ENCODE results near the gene CD80. TPM values are rescaled to one million over a fixed set of nuclear protein-coding genes. Genes with fewer than 3 reads are reported as not detected.

The CD80 gene
- total RNA-seq, 1 donor from 2014 or later: not detected

DNA sequence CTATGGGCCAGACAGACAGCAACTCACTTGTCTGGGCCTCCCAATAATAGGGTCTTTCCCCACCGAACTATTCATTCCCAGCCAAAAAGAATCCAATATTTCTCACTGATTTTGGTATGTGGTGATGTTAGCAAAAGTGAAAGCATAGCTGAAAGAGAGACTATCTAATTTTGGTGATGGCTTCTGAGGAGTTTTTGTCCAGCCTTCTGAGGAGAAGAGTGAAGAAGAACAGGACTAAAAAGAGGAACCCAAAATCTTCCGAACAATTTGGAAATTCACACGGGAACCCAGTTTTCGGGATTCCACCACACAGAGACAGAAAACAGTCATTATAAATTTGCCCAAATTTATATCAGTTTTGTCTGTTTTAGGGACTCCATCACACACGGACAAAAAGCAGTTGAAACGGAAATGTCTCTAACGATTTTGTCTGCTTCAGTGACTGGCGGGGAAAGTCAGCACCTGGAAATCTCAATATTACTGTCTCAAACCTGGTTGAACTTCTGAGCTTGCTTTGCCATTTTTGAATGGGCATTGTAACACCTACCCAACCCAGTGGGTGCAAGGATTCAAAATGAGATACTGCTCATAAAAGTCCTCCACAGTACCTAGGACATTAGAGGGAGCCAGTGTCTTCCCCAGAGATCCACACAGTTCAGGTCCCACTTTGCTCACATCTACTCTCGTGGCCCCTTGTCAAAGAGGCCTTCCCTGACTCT lies 9.1 kb downstream of the CD80 start:
- Mint-ChIP-seq H3K4me3 (ENCODE audit: unreplicated experiment) (no peak overlapping the region), H3K4me1 (ENCODE audit: low read depth, unreplicated experiment) (no peaks in the 10 kb centered on the region), H3K9me3 (ENCODE audit: unreplicated experiment) (peaks cover 3% of the 10 kb centered on the region), H3K27ac (ENCODE audit: unreplicated experiment) (no peak overlapping the region), H3K27me3 (ENCODE audit: unreplicated experiment) (no peaks in the 10 kb centered on the region), H3K36me3 (ENCODE audit: unreplicated experiment) (peaks cover 4% of the 10 kb centered on the region)
- no peak for DNase-seq
- TF ChIP-seq, protein P1, sequence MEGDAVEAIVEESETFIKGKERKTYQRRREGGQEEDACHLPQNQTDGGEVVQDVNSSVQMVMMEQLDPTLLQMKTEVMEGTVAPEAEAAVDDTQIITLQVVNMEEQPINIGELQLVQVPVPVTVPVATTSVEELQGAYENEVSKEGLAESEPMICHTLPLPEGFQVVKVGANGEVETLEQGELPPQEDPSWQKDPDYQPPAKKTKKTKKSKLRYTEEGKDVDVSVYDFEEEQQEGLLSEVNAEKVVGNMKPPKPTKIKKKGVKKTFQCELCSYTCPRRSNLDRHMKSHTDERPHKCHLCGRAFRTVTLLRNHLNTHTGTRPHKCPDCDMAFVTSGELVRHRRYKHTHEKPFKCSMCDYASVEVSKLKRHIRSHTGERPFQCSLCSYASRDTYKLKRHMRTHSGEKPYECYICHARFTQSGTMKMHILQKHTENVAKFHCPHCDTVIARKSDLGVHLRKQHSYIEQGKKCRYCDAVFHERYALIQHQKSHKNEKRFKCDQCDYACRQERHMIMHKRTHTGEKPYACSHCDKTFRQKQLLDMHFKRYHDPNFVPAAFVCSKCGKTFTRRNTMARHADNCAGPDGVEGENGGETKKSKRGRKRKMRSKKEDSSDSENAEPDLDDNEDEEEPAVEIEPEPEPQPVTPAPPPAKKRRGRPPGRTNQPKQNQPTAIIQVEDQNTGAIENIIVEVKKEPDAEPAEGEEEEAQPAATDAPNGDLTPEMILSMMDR (IDR thresholded peaks at IDR 0.05; ENCODE audit: partially characterized antibody, unreplicated experiment): no peak

GRCh38 chr3:119548341-119548740 lies 11.1 kb downstream of the CD80 start:
- DNase-seq: no peak
- no peaks in the 10 kb centered on the region for H3K4me1 Mint-ChIP-seq (ENCODE audit: low read depth, unreplicated experiment)
- H3K4me3 Mint-ChIP-seq (ENCODE audit: unreplicated experiment): no peak overlapping the region
- no peaks in the 10 kb centered on the region for H3K9me3 Mint-ChIP-seq (ENCODE audit: unreplicated experiment)
- no peaks in the 10 kb centered on the region for H3K27me3 Mint-ChIP-seq (ENCODE audit: unreplicated experiment)
- H3K36me3 Mint-ChIP-seq (ENCODE audit: unreplicated experiment): peaks cover 4% of the 10 kb centered on the region
- H3K27ac Mint-ChIP-seq (ENCODE audit: unreplicated experiment): no peak overlapping the region
- TF ChIP-seq, protein P1 (IDR thresholded peaks at IDR 0.05; ENCODE audit: partially characterized antibody, unreplicated experiment): no peak

- DNase-seq: no peak
- Mint-ChIP-seq H3K36me3 (ENCODE audit: unreplicated experiment) (peaks cover 4% of the 10 kb centered on the region), H3K9me3 (ENCODE audit: unreplicated experiment) (no peaks in the 10 kb centered on the region), H3K4me3 (ENCODE audit: unreplicated experiment) (no peak overlapping the region), H3K4me1 (ENCODE audit: low read depth, unreplicated experiment) (no peaks in the 10 kb centered on the region), H3K27ac (ENCODE audit: unreplicated experiment) (no peak overlapping the region), H3K27me3 (ENCODE audit: unreplicated experiment) (no peaks in the 10 kb centered on the region)
- TF ChIP-seq, protein P1 (IDR thresholded peaks at IDR 0.05; ENCODE audit: partially characterized antibody, unreplicated experiment): no peak
Observed at GRCh38 chr3:119547227-119547626, 12.2 kb downstream of the CD80 start.

DNA sequence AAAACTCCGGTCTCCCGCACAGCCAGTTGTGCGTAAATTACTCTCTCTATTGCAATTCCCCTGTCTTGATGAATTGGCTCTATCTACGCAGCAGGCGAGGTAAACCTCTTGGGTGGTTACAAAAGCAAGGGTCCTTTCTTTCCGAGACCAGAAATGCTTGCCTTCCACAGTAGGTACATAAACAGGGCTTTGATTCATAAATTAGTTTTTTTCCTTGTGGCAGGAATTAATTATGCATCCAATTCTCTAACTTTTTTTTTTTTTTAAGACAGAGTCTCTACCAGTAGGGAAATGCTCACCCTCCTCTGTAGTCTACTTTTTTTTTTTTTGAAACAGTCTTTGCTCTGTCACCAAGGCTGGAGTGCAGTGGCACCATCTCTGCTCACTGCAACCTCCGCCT lies 16.3 kb downstream of the CD80 start:
- Mint-ChIP-seq H3K36me3 (ENCODE audit: unreplicated experiment) (no peaks in the 10 kb centered on the region), H3K4me1 (ENCODE audit: low read depth, unreplicated experiment) (no peaks in the 10 kb centered on the region), H3K4me3 (ENCODE audit: unreplicated experiment) (no peak overlapping the region), H3K9me3 (ENCODE audit: unreplicated experiment) (peaks cover 1% of the 10 kb centered on the region), H3K27ac (ENCODE audit: unreplicated experiment) (no peak overlapping the region), H3K27me3 (ENCODE audit: unreplicated experiment) (peaks cover 3% of the 10 kb centered on the region)
- no peak for DNase-seq
- TF ChIP-seq, protein P1 (IDR thresholded peaks at IDR 0.05; ENCODE audit: partially characterized antibody, unreplicated experiment): no peak

- peaks cover 3% of the 10 kb centered on the region for H3K27me3 Mint-ChIP-seq (ENCODE audit: unreplicated experiment)
Observed at GRCh38 chr3:119542168-119542767, 17.1 kb downstream of the CD80 start.

More at GRCh38 chr3:119542168-119542767, 17.1 kb downstream of the CD80 start:
- no peaks in the 10 kb centered on the region for H3K4me1 Mint-ChIP-seq (ENCODE audit: low read depth, unreplicated experiment)
- no peaks in the 10 kb centered on the region for H3K36me3 Mint-ChIP-seq (ENCODE audit: unreplicated experiment)
- no peak for DNase-seq
- H3K9me3 Mint-ChIP-seq (ENCODE audit: unreplicated experiment): peaks cover 1% of the 10 kb centered on the region
- no peak overlapping the region for H3K4me3 Mint-ChIP-seq (ENCODE audit: unreplicated experiment)
- H3K27ac Mint-ChIP-seq (ENCODE audit: unreplicated experiment): no peak overlapping the region
- TF ChIP-seq, protein P1 (IDR thresholded peaks at IDR 0.05; ENCODE audit: partially characterized antibody, unreplicated experiment): no peak

Data from glutamatergic neuron (in vitro differentiated cells).